ENCODE measurements around the gene PLAGL1. TPM values are rescaled to one million over a fixed set of nuclear protein-coding genes. Genes with fewer than 3 reads are reported as not detected.
A peak's percentile ranks its signal among the peaks of the same experiment; 100 is the strongest.
"Not testable (repeated sequence)": the region's sequence is repeated elsewhere in the genome, so short reads cannot be mapped to it uniquely, and the experiment has no call there.

The PLAGL1 gene
- total RNA-seq, 1 donor from 2014 or later = 10.9 TPM

- DNase-seq (ENCODE audit: low read depth) = no peak
- no peaks in the 10 kb centered on the region for H3K36me3 ChIP-seq (ENCODE audit: control insufficient read depth, insufficient read depth, low read length)
- H3K4me3 ChIP-seq (ENCODE audit: low read depth, low read length) = no peak overlapping the region
- TF ChIP-seq, protein P1, sequence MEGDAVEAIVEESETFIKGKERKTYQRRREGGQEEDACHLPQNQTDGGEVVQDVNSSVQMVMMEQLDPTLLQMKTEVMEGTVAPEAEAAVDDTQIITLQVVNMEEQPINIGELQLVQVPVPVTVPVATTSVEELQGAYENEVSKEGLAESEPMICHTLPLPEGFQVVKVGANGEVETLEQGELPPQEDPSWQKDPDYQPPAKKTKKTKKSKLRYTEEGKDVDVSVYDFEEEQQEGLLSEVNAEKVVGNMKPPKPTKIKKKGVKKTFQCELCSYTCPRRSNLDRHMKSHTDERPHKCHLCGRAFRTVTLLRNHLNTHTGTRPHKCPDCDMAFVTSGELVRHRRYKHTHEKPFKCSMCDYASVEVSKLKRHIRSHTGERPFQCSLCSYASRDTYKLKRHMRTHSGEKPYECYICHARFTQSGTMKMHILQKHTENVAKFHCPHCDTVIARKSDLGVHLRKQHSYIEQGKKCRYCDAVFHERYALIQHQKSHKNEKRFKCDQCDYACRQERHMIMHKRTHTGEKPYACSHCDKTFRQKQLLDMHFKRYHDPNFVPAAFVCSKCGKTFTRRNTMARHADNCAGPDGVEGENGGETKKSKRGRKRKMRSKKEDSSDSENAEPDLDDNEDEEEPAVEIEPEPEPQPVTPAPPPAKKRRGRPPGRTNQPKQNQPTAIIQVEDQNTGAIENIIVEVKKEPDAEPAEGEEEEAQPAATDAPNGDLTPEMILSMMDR (IDR thresholded peaks at IDR 0.05; ENCODE audit: insufficient read depth, low read length, poor library complexity, severe bottlenecking) = no peak
- no peaks in the 10 kb centered on the region for H3K27me3 ChIP-seq (ENCODE audit: control insufficient read depth, insufficient read depth, low read length)
Measured at GRCh38 chr6:144047688-144048087, 39.6 kb upstream of the PLAGL1 start.

DNA sequence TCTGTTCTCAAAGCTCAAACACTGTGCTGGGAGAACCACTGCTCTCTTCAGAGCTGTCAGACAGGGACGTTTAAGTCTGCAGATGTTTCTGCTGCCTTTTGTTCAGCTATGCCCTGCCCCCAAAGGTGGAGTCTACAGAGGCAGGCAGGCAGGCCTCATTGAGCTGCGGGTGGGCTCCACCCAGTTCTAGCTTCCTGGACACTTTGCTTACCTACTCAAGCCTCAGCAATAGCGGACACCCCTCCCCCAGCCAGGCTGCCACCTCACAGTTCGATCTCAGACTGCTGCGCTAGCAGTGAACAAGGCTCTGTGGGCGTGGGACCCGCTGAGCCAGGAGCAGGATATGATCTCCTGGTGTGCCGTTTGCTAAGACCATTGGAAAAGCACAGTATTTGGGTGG lies 38.6 kb upstream of the PLAGL1 start:
- not testable (repeated sequence) for H3K36me3 ChIP-seq (ENCODE audit: control insufficient read depth, insufficient read depth, low read length); DNase-seq (ENCODE audit: low read depth); H3K27me3 ChIP-seq (ENCODE audit: control insufficient read depth, insufficient read depth, low read length); H3K4me3 ChIP-seq (ENCODE audit: low read depth, low read length)

DNA sequence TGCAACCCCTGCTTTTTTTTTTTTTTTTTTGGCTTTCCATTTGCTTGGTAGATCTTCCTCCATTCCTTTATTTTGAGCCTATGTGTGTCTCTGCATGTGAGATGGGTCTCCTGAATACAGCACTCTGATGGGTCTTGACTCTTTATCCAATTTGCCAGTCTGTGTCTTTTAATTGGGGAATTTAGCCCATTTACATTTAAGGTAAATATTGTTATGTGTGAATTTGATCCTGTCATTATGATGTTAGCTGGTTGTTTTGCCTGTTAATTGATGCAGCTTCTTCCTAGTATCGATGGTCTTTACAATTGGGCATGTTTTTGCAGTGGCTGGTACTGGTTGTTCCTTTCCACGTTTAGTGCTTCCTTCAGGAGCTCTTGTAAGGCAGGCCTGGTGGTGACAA lies 36.9 kb upstream of the PLAGL1 start:
- not testable (repeated sequence) for H3K4me3 ChIP-seq (ENCODE audit: low read depth, low read length); DNase-seq (ENCODE audit: low read depth); H3K27me3 ChIP-seq (ENCODE audit: control insufficient read depth, insufficient read depth, low read length); H3K36me3 ChIP-seq (ENCODE audit: control insufficient read depth, insufficient read depth, low read length)

DNA sequence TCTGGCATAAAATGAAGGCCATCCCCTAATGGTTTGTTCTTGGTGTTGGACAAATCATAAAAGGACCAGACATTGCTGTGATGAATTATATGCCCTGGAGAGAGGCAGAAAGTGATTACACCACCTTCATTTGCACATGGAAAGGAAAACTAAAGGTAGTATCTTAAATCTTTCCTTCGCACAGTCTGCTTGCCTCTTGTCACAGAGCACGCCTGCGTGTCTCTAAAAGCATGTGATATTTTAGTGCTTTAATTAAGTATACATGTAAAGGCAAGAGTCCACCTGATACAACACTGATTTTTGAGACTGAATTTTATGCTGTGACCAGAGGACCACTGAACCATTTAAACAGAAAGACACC lies 28.8 kb upstream of the PLAGL1 start:
- Histone ChIP-seq H3K36me3 (ENCODE audit: control insufficient read depth, insufficient read depth, low read length) (no peaks in the 10 kb centered on the region), H3K27me3 (ENCODE audit: control insufficient read depth, insufficient read depth, low read length) (no peaks in the 10 kb centered on the region), H3K4me3 (ENCODE audit: low read depth, low read length) (no peak overlapping the region)
- TF ChIP-seq, protein P1 (IDR thresholded peaks at IDR 0.05; ENCODE audit: insufficient read depth, low read length, poor library complexity, severe bottlenecking) = no peak
- DNase-seq (ENCODE audit: low read depth) = no peak

- DNase-seq (ENCODE audit: low read depth) = no peak
- TF ChIP-seq, protein P1 (IDR thresholded peaks at IDR 0.05; ENCODE audit: insufficient read depth, low read length, poor library complexity, severe bottlenecking) = peak; percentile 24
- Histone ChIP-seq H3K27me3 (ENCODE audit: control insufficient read depth, insufficient read depth, low read length) (no peaks in the 10 kb centered on the region), H3K36me3 (ENCODE audit: control insufficient read depth, insufficient read depth, low read length) (no peaks in the 10 kb centered on the region), H3K4me3 (ENCODE audit: low read depth, low read length) (no peak overlapping the region)
Measured at GRCh38 chr6:144036064-144036834, 28.2 kb upstream of the PLAGL1 start.

DNA sequence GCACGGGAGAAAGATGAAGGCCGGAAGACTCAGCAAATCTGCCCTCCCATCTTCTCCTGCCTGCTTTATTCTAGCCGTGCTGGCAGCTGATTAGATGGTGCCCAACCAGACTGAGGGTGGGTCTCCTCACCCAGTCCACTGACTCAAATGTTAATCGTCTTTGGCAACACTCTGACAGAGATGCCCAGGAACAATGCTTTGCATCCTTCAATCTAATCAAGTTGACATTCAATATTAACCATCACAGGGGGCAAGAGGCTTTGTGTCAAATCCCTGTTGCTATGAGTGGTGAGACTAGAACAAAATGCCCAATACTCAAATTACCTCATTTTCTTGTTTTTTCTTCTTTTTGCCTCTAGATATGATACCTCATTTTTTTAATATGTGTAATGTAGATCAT lies 27.4 kb upstream of the PLAGL1 start:
- Histone ChIP-seq H3K36me3 (ENCODE audit: control insufficient read depth, insufficient read depth, low read length) (no peaks in the 10 kb centered on the region), H3K4me3 (ENCODE audit: low read depth, low read length) (no peak overlapping the region), H3K27me3 (ENCODE audit: control insufficient read depth, insufficient read depth, low read length) (no peaks in the 10 kb centered on the region)
- no peak for DNase-seq (ENCODE audit: low read depth)
- TF ChIP-seq, protein P1 (IDR thresholded peaks at IDR 0.05; ENCODE audit: insufficient read depth, low read length, poor library complexity, severe bottlenecking) = no peak

Data from kidney epithelial cell (primary cell).